Uterus (tissue), 4 donors: ENCODE data around the gene CACNA1D. TPM values are rescaled to one million over a fixed set of nuclear protein-coding genes. Genes with fewer than 3 reads are reported as not detected.

Experiments
- DNase-seq, 2 donors: peaks; one replicate each; pipeline ENCODE4 v3.0.0-alpha.2; 2019 to 2020
- H3K27ac ChIP-seq, 2 donors: fragments of 200-600 bp; sonication (generic); 1 replicate in 1 of 2; 2 replicates in 1 of 2; pipeline ENCODE4 v1.5.1; 2016 to 2018
- H3K27me3 ChIP-seq, 2 donors: fragments of 200-600 bp; sonication (generic); one replicate each; pipeline ENCODE4 v1.5.1; 2018 to 2019; ENCODE audit warnings: control low read depth in 1 of 2
- H3K36me3 ChIP-seq, 2 donors: fragments of 200-600 bp; sonication (generic); one replicate each; pipeline ENCODE4 v1.5.1; 2019; ENCODE audit warnings: control low read depth in 1 of 2
- H3K4me1 ChIP-seq, 2 donors: fragments of 200-600 bp; sonication (generic); one replicate each; pipeline ENCODE4 v1.5.1; 2018 to 2019; ENCODE audit warnings: control low read depth in 1 of 2
- H3K4me3 ChIP-seq, 2 donors: fragments of 200-600 bp; sonication (generic); 1 replicate in 1 of 2; 2 replicates in 1 of 2; pipeline ENCODE4 v1.5.1; 2018 to 2019; ENCODE audit warnings: mild to moderate bottlenecking in 1 of 2
- H3K9me3 ChIP-seq, 2 donors: fragments of 200-600 bp; sonication (generic); one replicate each; pipeline ENCODE4 v1.5.1; 2019; ENCODE audit warnings: control low read depth in 1 of 2
- POLR2A ChIP-seq, 2 donors: fragments of 450-650 bp; IDR thresholded peaks; one replicate each; pipeline ENCODE4 v1.6.1; 2016; ENCODE audit warnings: antibody characterized with exemption in 2 of 2, mild to moderate bottlenecking in 1 of 2, moderate library complexity in 1 of 2
- intact Hi-C: fragments of 100-400 bp; cut with DNase I; formaldehyde crosslinking; loops from one replicate; pipeline ENCODE4 v1.15.1; 2023; ENCODE audit warnings: low total_unique reads
- total RNA-seq, 4 donors: library from RNA; depleted of rRNA in 3 of 4; stranded (reverse); fragments of >200 nt in 3 of 4; gene quantifications; one replicate each; pipeline versions ENCODE4 v1.1.0 to v1.2.4, GENCODE V29; 2014 to 2023
- TF ChIP-seq, protein P1 (sequence below), 4 experiments: fragments of 200-600 bp in 2 of 4; fragments of 450-650 bp in 2 of 4; sonication (generic) in 2 of 4; IDR thresholded peaks; one replicate each; pipeline ENCODE4 v1.5.1; 2016 to 2019; ENCODE audit warnings: antibody characterized with exemption in 4 of 4, mild to moderate bottlenecking in 2 of 4, moderate library complexity in 1 of 4
- donor health status: DM: yes; HTN: yes; CAD: no.

Gene CACNA1D
- total RNA-seq, 4 donors from 2014 or later = 0.88 to 97.5 (median 63.4) TPM

- intact Hi-C loops = no loop called here
- H3K36me3 ChIP-seq = no peaks in the 10 kb centered on the region
- H3K27me3 ChIP-seq = no peaks in the 10 kb centered on the region
- H3K27ac ChIP-seq = no peak overlapping the region
- DNase-seq = no peak
- no peak overlapping the region for H3K4me3 ChIP-seq
- H3K9me3 ChIP-seq = no peaks in the 10 kb centered on the region
- H3K4me1 ChIP-seq = no peaks in the 10 kb centered on the region
- TF ChIP-seq, protein P1, sequence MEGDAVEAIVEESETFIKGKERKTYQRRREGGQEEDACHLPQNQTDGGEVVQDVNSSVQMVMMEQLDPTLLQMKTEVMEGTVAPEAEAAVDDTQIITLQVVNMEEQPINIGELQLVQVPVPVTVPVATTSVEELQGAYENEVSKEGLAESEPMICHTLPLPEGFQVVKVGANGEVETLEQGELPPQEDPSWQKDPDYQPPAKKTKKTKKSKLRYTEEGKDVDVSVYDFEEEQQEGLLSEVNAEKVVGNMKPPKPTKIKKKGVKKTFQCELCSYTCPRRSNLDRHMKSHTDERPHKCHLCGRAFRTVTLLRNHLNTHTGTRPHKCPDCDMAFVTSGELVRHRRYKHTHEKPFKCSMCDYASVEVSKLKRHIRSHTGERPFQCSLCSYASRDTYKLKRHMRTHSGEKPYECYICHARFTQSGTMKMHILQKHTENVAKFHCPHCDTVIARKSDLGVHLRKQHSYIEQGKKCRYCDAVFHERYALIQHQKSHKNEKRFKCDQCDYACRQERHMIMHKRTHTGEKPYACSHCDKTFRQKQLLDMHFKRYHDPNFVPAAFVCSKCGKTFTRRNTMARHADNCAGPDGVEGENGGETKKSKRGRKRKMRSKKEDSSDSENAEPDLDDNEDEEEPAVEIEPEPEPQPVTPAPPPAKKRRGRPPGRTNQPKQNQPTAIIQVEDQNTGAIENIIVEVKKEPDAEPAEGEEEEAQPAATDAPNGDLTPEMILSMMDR (IDR thresholded peaks at IDR 0.05) = no peak
- TF ChIP-seq POLR2A (IDR thresholded peaks at IDR 0.05) = no peak
Measured at GRCh38 chr3:53552730-53553129, 58.3 kb downstream of the CACNA1D start.

- intact Hi-C loops = no loop called here
- Histone ChIP-seq H3K9me3 (no peaks in the 10 kb centered on the region), H3K27ac (no peak overlapping the region), H3K4me1 (no peaks in the 10 kb centered on the region), H3K36me3 (no peaks in the 10 kb centered on the region), H3K4me3 (no peak overlapping the region), H3K27me3 (no peaks in the 10 kb centered on the region)
- DNase-seq = no peak
- no peak for TF ChIP-seq POLR2A (IDR thresholded peaks at IDR 0.05)
- TF ChIP-seq, protein P1 (IDR thresholded peaks at IDR 0.05) = no peak
Measured at GRCh38 chr3:53553200-53553599, 58.8 kb downstream of the CACNA1D start.

DNA sequence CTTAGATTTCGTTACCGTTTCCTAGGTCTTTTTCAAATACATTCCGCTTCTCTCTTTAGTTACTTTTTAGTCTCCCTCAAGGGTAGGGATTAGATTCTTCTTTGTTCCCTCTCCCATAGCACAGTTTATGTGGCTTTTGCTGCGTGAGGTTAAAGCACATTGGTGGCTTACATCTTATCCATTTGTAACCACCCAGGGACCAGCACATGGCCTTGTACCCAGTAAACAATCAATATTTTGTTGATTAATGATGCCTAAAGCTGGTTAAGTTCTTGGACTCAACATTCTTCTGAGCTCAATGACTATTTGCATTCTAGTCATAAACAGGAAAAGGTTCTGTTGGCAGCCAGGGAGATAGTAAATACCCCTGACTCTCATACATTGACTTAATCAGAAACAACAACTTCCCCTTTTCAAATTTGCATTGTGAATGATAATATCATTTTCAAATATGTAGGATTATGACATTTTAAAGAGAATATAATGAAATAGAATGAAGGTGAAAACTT, 60.2 kb downstream of the CACNA1D start:
- Histone ChIP-seq H3K9me3 (peaks cover 0 to 5% of the 10 kb centered on the region in 2 donors), H3K4me1 (no peaks in the 10 kb centered on the region), H3K27me3 (no peaks in the 10 kb centered on the region), H3K36me3 (no peaks in the 10 kb centered on the region), H3K4me3 (no peak overlapping the region), H3K27ac (no peak overlapping the region)
- intact Hi-C loops = no loop called here
- no peak for TF ChIP-seq POLR2A (IDR thresholded peaks at IDR 0.05)
- TF ChIP-seq, protein P1 (IDR thresholded peaks at IDR 0.05) = no peak
- DNase-seq = no peak

DNA sequence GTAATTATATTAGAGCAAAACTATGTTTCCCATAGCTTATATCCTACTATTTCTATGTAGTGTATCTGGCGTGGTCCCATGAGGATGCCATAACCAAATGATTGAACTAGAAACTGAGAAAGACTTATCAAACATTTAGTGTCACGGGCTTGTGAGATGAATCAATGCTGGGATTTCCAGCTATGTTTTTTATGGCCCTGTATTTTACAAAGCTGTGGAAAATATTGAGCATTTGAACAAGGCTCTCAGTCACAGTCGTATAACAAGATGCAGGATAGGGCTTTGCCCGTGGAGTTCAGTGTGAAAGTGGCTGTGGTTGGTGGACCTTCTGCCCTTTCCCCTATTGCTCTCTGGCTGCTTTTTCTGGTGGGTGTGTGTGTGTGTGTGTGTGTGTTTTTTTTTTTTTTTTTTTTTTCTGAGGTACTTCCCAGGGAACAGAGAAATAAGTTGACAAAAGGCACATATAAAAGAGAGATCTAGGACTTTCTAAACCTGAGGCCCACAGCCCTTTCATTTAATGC, 60.7 kb downstream of the CACNA1D start:
- Histone ChIP-seq H3K9me3 (peaks cover 0 to 5% of the 10 kb centered on the region in 2 donors), H3K27me3 (no peaks in the 10 kb centered on the region), H3K36me3 (no peaks in the 10 kb centered on the region), H3K27ac (no peak overlapping the region), H3K4me1 (no peaks in the 10 kb centered on the region), H3K4me3 (no peak overlapping the region)
- no peak for DNase-seq
- intact Hi-C loops = no loop called here
- TF ChIP-seq, protein P1 (IDR thresholded peaks at IDR 0.05) = no peak
- no peak for TF ChIP-seq POLR2A (IDR thresholded peaks at IDR 0.05)

DNA sequence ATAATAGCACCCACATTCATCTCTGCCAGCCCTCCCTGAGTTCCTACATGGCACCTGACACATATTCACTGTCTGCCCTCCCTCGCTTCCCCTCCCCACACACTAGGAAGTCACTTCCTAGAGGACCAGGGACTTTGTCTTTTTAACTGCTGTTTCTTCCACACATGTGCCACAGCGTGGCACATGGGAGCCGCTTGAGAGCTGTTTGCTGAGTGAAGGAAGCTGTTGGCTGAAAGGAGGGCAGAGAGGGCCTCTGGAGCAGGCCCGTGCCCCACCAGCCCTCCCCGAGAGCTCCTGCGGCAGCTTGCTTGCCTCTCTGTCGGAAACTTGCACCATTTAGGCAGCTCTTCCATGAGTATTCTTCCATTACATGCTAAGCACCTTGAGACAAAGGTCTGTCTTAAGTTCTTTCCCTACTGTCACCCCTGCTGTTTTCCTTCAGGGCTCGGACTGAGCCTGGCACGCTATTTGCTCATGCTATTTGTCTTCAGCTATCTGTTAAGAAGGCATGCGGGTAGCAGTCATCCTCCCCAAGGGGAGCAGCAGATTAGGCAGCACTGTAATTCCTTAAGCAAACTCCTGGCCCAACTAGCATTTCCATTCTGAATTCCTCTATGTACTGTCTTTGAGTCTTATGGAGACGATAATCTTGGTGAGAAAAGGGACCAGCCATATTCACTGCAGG, 72.2 kb downstream of the CACNA1D start:
- Histone ChIP-seq H3K27me3 (no peaks in the 10 kb centered on the region), H3K27ac (no peak overlapping the region), H3K4me3 (no peak overlapping the region), H3K4me1 (no peaks in the 10 kb centered on the region), H3K9me3 (no peaks in the 10 kb centered on the region), H3K36me3 (no peaks in the 10 kb centered on the region)
- no peak for DNase-seq
- TF ChIP-seq, protein P1 (IDR thresholded peaks at IDR 0.05) = no peak
- no peak for TF ChIP-seq POLR2A (IDR thresholded peaks at IDR 0.05)
- intact Hi-C loops = no loop called here
